ENCODE results near the gene UBE2S.
"Not testable (repeated sequence)": the region's sequence is repeated elsewhere in the genome, so short reads cannot be mapped to it uniquely, and the experiment has no call there.

Gene UBE2S

DNA sequence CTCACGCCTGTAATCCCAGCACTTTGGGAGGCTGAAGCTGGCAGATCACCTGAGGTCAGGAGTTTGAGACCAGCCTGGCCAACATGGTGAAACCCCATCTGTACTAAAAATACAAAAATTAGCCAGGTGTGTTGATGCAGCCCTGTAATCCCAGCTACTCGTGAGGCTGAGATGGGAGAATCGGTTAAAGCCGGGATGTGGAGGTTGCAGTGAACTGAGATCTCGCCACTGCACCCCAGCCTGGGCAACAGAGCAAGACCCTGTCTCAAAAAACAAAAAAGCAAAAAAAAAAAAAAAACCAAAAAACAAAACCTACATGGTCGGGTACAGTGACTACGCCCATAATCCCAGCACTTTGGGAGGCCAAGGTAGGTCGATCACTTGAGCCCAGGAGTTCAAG, 1.6 kb upstream of the UBE2S start:
- not testable (repeated sequence) for H2BK12ac ChIP-seq (ENCODE audit: low read length in 2 of 2); DNase-seq; H2AFZ ChIP-seq (ENCODE audit: low read depth, low read length); H4K8ac ChIP-seq (ENCODE audit: low read length); H3K4me2 ChIP-seq (ENCODE audit: low read length, poor library complexity, severe bottlenecking); H3K18ac ChIP-seq (ENCODE audit: low read depth in 1 of 2, low read length in 2 of 2); H3K4me3 ChIP-seq (ENCODE audit: insufficient read depth in 1 of 2, low read depth in 1 of 2, low read length in 2 of 2); H2AK5ac ChIP-seq (ENCODE audit: low read length, severe bottlenecking); H2BK5ac ChIP-seq (ENCODE audit: low read depth, low read length, poor library complexity, severe bottlenecking); H3K14ac ChIP-seq (ENCODE audit: low read length in 2 of 2); H3K27me3 ChIP-seq (ENCODE audit: control insufficient read depth in 1 of 2, insufficient read depth in 1 of 2, low read length in 2 of 2); H3K79me1 ChIP-seq (replicated peaks; ENCODE audit: low read length, poor library complexity, severe bottlenecking); H3K9ac ChIP-seq (ENCODE audit: low read length); H3K4ac ChIP-seq (ENCODE audit: low read depth in 1 of 2, low read length in 2 of 2); H3K27ac ChIP-seq (ENCODE audit: low read length, poor library complexity, severe bottlenecking); H4K91ac ChIP-seq (ENCODE audit: low read length); H2BK15ac ChIP-seq (ENCODE audit: low read depth, poor library complexity, severe bottlenecking); H3K23ac ChIP-seq (ENCODE audit: low read length in 2 of 2); H3K9me3 ChIP-seq (ENCODE audit: control insufficient read depth, low read length); H2BK120ac ChIP-seq (ENCODE audit: low read depth, low read length)
- 98% methylated on average over 8 of the region's 8 CpGs for WGBS
- Histone ChIP-seq H3K4me1 (ENCODE audit: control insufficient read depth, insufficient read depth, low read depth, low read length) (peaks cover 16% of the 10 kb centered on the region), H3K36me3 (ENCODE audit: control insufficient read depth in 1 of 2, insufficient read depth in 2 of 2, low read depth in 1 of 2, low read length in 2 of 2) (peaks cover 20 to 21% of the 10 kb centered on the region in 2 experiments)

DNA sequence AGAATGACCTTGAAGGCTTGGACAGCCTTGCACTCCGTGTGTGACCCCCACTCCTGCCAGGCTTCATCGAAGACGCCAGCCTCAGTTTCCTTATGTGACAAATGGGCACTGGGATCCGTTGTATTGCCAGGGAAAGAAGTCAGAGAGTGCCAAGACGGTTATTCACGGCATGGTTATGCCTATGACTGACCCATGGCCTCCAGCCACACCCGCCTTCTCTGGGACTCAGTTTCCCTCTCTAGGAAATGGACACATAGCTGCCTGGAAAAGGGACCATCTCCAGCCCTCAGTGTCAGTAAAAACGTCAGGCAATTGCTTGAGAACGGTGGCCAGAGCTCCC, 915 bp upstream of the UBE2S start:
- H2BK15ac ChIP-seq (ENCODE audit: low read depth, poor library complexity, severe bottlenecking): no peak overlapping the region
- peak overlapping the region; percentile 99 for H4K91ac ChIP-seq (ENCODE audit: low read length)
- peaks cover 23 to 26% of the 10 kb centered on the region in 2 experiments for H3K36me3 ChIP-seq (ENCODE audit: control insufficient read depth in 1 of 2, insufficient read depth in 2 of 2, low read depth in 1 of 2, low read length in 2 of 2)
- peak overlapping the region; percentile 93 to 98 for H3K18ac ChIP-seq (ENCODE audit: low read depth in 1 of 2, low read length in 2 of 2)
- no peaks in the 10 kb centered on the region for H3K79me1 ChIP-seq (replicated peaks; ENCODE audit: low read length, poor library complexity, severe bottlenecking)
- no peak overlapping the region for H2BK120ac ChIP-seq (ENCODE audit: low read depth, low read length)
- H3K4me2 ChIP-seq (ENCODE audit: low read length, poor library complexity, severe bottlenecking): peak overlapping the region; percentile 59
- H2BK12ac ChIP-seq (ENCODE audit: low read length in 2 of 2): peak overlapping the region; percentile 1 to 23
- peak overlapping the region; percentile 9 to 80 for H3K4me3 ChIP-seq (ENCODE audit: insufficient read depth in 1 of 2, low read depth in 1 of 2, low read length in 2 of 2)
- H3K14ac ChIP-seq (ENCODE audit: low read length in 2 of 2): peak overlapping the region in 1 of 2 experiments; percentile 68
- H4K8ac ChIP-seq (ENCODE audit: low read length): peak overlapping the region; percentile 100
- no peaks in the 10 kb centered on the region for H3K27me3 ChIP-seq (ENCODE audit: control insufficient read depth in 1 of 2, insufficient read depth in 1 of 2, low read length in 2 of 2)
- H3K9ac ChIP-seq (ENCODE audit: low read length): peak overlapping the region; percentile 95
- WGBS: 80% methylated on average over 9 of the region's 9 CpGs
- no peaks in the 10 kb centered on the region for H3K9me3 ChIP-seq (ENCODE audit: control insufficient read depth, low read length)
- H3K4ac ChIP-seq (ENCODE audit: low read depth in 1 of 2, low read length in 2 of 2): peak overlapping the region; percentile 69 to 80
- DNase-seq: no peak
- H3K23ac ChIP-seq (ENCODE audit: low read length in 2 of 2): no peak overlapping the region
- H2AK5ac ChIP-seq (ENCODE audit: low read length, severe bottlenecking): peak overlapping the region; percentile 38
- peaks cover 16% of the 10 kb centered on the region for H3K4me1 ChIP-seq (ENCODE audit: control insufficient read depth, insufficient read depth, low read depth, low read length)
- H3K27ac ChIP-seq (ENCODE audit: low read length, poor library complexity, severe bottlenecking): peak overlapping the region; percentile 91
- no peak overlapping the region for H2BK5ac ChIP-seq (ENCODE audit: low read depth, low read length, poor library complexity, severe bottlenecking)
- peak overlapping the region; percentile 72 for H2AFZ ChIP-seq (ENCODE audit: low read depth, low read length)

DNA sequence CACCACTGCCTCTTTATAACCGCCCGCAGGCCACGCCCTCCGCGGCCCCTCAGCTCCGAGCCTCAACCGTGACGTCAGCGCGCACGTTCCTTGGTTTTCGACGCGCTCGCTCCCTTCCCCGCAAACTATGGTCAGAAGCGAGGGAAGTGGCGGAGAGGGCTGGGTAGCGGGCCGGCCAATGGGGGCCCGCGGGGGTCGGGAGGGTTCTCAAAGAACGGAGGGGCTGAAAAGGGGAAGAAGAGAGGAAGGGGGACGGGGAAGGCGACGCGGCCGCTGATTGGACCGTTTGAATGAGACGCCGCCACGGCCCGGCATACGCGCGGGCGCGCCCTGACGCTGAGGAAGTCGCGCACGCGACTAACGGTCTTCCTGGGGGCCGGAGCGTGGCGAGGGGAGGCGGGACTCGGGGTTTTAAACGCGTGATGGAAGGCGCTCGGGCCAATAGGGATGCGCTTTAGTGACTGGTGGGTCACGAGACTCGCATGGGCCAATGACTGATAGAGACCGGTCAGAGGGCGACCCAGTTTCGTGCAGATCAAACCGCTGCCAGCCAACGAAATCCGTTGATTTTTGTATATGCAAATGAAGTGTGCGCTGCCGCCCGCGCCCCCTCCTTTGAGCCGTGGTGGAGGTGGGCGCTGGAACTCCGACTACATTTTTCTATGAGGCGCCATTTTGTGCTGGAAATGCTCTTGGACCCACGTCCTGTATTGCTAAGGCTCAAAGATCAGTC, 378 bp upstream of the UBE2S start:
- Histone ChIP-seq H2AFZ (ENCODE audit: low read depth, low read length) (peak overlapping the region; percentile 72), H3K79me1 (replicated peaks; ENCODE audit: low read length, poor library complexity, severe bottlenecking) (peaks cover under 1% of the 10 kb centered on the region), H3K27me3 (ENCODE audit: control insufficient read depth in 1 of 2, insufficient read depth in 1 of 2, low read length in 2 of 2) (no peaks in the 10 kb centered on the region), H3K27ac (ENCODE audit: low read length, poor library complexity, severe bottlenecking) (peak overlapping the region; percentile 96), H4K8ac (ENCODE audit: low read length) (peak overlapping the region; percentile 100), H2BK12ac (ENCODE audit: low read length in 2 of 2) (peak overlapping the region in 1 of 2 experiments; percentile 23), H3K14ac (ENCODE audit: low read length in 2 of 2) (peak overlapping the region in 1 of 2 experiments; percentile 68), H2BK5ac (ENCODE audit: low read depth, low read length, poor library complexity, severe bottlenecking) (peak overlapping the region; percentile 96), H3K36me3 (ENCODE audit: control insufficient read depth in 1 of 2, insufficient read depth in 2 of 2, low read depth in 1 of 2, low read length in 2 of 2) (peaks cover 23 to 31% of the 10 kb centered on the region in 2 experiments), H2BK15ac (ENCODE audit: low read depth, poor library complexity, severe bottlenecking) (peak overlapping the region; percentile 66), H3K18ac (ENCODE audit: low read depth in 1 of 2, low read length in 2 of 2) (peak overlapping the region; percentile 93 to 98), H2AK5ac (ENCODE audit: low read length, severe bottlenecking) (peak overlapping the region; percentile 38), H4K91ac (ENCODE audit: low read length) (peak overlapping the region; percentile 99), H3K9me3 (ENCODE audit: control insufficient read depth, low read length) (no peaks in the 10 kb centered on the region), H3K4me3 (ENCODE audit: insufficient read depth in 1 of 2, low read depth in 1 of 2, low read length in 2 of 2) (peak overlapping the region; percentile 83 to 90), H3K9ac (ENCODE audit: low read length) (peak overlapping the region; percentile 95), H2BK120ac (ENCODE audit: low read depth, low read length) (peak overlapping the region; percentile 93), H3K23ac (ENCODE audit: low read length in 2 of 2) (no peak overlapping the region), H3K4me2 (ENCODE audit: low read length, poor library complexity, severe bottlenecking) (peak overlapping the region; percentile 85), H3K4ac (ENCODE audit: low read depth in 1 of 2, low read length in 2 of 2) (peak overlapping the region; percentile 69 to 80), H3K4me1 (ENCODE audit: control insufficient read depth, insufficient read depth, low read depth, low read length) (peaks cover 18% of the 10 kb centered on the region)
- DNase-seq: peak; percentile 100
- WGBS: under 1% methylated on average over 72 of the region's 72 CpGs

DNA sequence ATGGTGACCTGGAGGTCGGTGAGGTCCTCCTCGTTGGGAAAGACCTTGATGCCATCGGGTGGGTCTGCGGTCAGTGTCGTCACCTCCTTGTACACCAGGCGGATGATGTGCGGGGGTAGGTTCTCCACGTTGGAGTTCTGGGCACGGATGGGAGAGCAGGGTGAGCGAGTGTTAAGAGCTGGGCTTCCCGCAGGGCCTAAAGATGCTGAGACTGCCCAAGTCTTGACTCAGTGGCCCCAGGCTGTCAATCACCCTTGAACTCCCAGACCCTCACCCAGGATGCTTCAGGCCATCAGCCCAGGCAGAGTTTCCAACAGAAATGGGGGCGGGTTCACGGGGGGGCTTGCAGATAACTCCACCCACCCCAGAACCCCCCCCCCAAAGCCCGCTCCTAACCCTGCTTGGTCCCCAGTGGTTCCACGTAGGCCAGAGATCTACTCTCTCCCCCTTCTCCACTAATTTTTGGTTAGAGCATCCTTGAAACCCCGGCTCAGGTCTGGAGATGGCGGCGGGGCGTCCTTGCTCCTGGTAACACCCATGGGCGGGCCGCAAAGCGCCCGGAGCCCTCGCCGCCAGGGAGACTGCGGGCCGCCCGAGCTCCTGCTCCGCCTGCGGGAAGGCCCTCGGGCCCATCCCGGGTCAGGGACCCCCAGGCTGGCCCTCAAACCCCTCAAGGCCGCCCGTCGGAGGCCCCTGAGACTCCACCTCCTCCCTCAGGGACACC, 600 bp downstream of the UBE2S start:
- Histone ChIP-seq H3K79me1 (replicated peaks; ENCODE audit: low read length, poor library complexity, severe bottlenecking) (peaks cover 5% of the 10 kb centered on the region), H2AFZ (ENCODE audit: low read depth, low read length) (no peak overlapping the region), H3K4me2 (ENCODE audit: low read length, poor library complexity, severe bottlenecking) (peak overlapping the region; percentile 85), H3K27ac (ENCODE audit: low read length, poor library complexity, severe bottlenecking) (peak overlapping the region; percentile 56), H4K8ac (ENCODE audit: low read length) (no peak overlapping the region), H2AK5ac (ENCODE audit: low read length, severe bottlenecking) (no peak overlapping the region), H3K18ac (ENCODE audit: low read depth in 1 of 2, low read length in 2 of 2) (peak overlapping the region; percentile 71 to 79), H3K9ac (ENCODE audit: low read length) (peak overlapping the region; percentile 95), H2BK15ac (ENCODE audit: low read depth, poor library complexity, severe bottlenecking) (no peak overlapping the region), H2BK5ac (ENCODE audit: low read depth, low read length, poor library complexity, severe bottlenecking) (peak overlapping the region; percentile 90), H3K4me1 (ENCODE audit: control insufficient read depth, insufficient read depth, low read depth, low read length) (peaks cover 19% of the 10 kb centered on the region), H3K23ac (ENCODE audit: low read length in 2 of 2) (peak overlapping the region in 1 of 2 experiments; percentile 85), H2BK12ac (ENCODE audit: low read length in 2 of 2) (no peak overlapping the region), H3K27me3 (ENCODE audit: control insufficient read depth in 1 of 2, insufficient read depth in 1 of 2, low read length in 2 of 2) (no peaks in the 10 kb centered on the region), H2BK120ac (ENCODE audit: low read depth, low read length) (peak overlapping the region; percentile 61), H3K36me3 (ENCODE audit: control insufficient read depth in 1 of 2, insufficient read depth in 2 of 2, low read depth in 1 of 2, low read length in 2 of 2) (peaks cover 33 to 41% of the 10 kb centered on the region in 2 experiments), H3K4me3 (ENCODE audit: insufficient read depth in 1 of 2, low read depth in 1 of 2, low read length in 2 of 2) (peak overlapping the region; percentile 83 to 90), H3K4ac (ENCODE audit: low read depth in 1 of 2, low read length in 2 of 2) (no peak overlapping the region), H3K9me3 (ENCODE audit: control insufficient read depth, low read length) (no peaks in the 10 kb centered on the region), H3K14ac (ENCODE audit: low read length in 2 of 2) (peak overlapping the region in 1 of 2 experiments; percentile 26), H4K91ac (ENCODE audit: low read length) (no peak overlapping the region)
- DNase-seq: peak; percentile 37
- 22% methylated on average over 24 of the region's 35 CpGs for WGBS

All from mesenchymal stem cell (in vitro differentiated cells and primary cell).